Progenitor cell of endocrine pancreas (in vitro differentiated cells): ENCODE measurements around the gene FZR1. TPM values are rescaled to one million over a fixed set of nuclear protein-coding genes. Genes with fewer than 3 reads are reported as not detected.

Source experiments
- DNase-seq: peaks from one replicate; pipeline ENCODE4 v3.0.0; 2021; ENCODE audit warnings: low spot score; ENCODE audit not compliant: unreplicated experiment
- H3K27ac Mint-ChIP-seq: 2 replicates; pipeline ENCODE4 v1.8.0; 2021; ENCODE audit warnings: mild to moderate bottlenecking, moderate library complexity, mixed read lengths
- H3K27me3 Mint-ChIP-seq: 2 replicates; pipeline ENCODE4 v1.8.0; 2021; ENCODE audit warnings: mixed read lengths
- H3K36me3 Mint-ChIP-seq: 2 replicates; pipeline ENCODE4 v1.8.0; 2022; ENCODE audit warnings: mixed read lengths; ENCODE audit not compliant: insufficient read depth
- H3K4me1 Mint-ChIP-seq: 2 replicates; pipeline ENCODE4 v1.8.0; 2021; ENCODE audit warnings: low read depth, mixed read lengths
- H3K4me3 Mint-ChIP-seq: 2 replicates; pipeline ENCODE4 v1.8.0; 2021; ENCODE audit warnings: low read depth, mild to moderate bottlenecking, moderate library complexity, mixed read lengths
- H3K9me3 Mint-ChIP-seq: 2 replicates; pipeline ENCODE4 v1.8.0; 2021; ENCODE audit warnings: low read depth, mixed read lengths
- CTCF ChIP-seq: fragments of 200-600 bp; sonication (generic); IDR thresholded peaks from one replicate; pipeline ENCODE4 v1.5.0; 2021; ENCODE audit warnings: antibody characterized with exemption, mild to moderate bottlenecking; ENCODE audit not compliant: unreplicated experiment
- total RNA-seq: library from RNA; stranded (reverse); gene quantifications from 2 replicates; pipeline ENCODE4 v1.2.1, GENCODE V29; 2021

FZR1 gene
- total RNA-seq, 1 donor from 2014 or later, result 70.5 TPM

- no peak overlapping the region for H3K4me3 Mint-ChIP-seq
- no peak for DNase-seq
- no peaks in the 10 kb centered on the region for H3K27me3 Mint-ChIP-seq
- TF ChIP-seq CTCF, result no peak
- peaks cover 6% of the 10 kb centered on the region for H3K36me3 Mint-ChIP-seq
- peaks cover 1% of the 10 kb centered on the region for H3K4me1 Mint-ChIP-seq
- H3K9me3 Mint-ChIP-seq, result no peaks in the 10 kb centered on the region
- H3K27ac Mint-ChIP-seq, result no peak overlapping the region
Measured at GRCh38 chr19:3519126-3519525, 13.0 kb downstream of the FZR1 start.

GRCh38 chr19:3520166-3521103 lies 14.3 kb downstream of the FZR1 start:
- peak; percentile 11 for TF ChIP-seq CTCF
- DNase-seq, result no peak
- no peak overlapping the region for H3K4me3 Mint-ChIP-seq
- H3K4me1 Mint-ChIP-seq, result peaks cover 1% of the 10 kb centered on the region
- no peaks in the 10 kb centered on the region for H3K9me3 Mint-ChIP-seq
- peaks cover 6% of the 10 kb centered on the region for H3K36me3 Mint-ChIP-seq
- no peaks in the 10 kb centered on the region for H3K27me3 Mint-ChIP-seq
- peak overlapping the region; percentile 42 for H3K27ac Mint-ChIP-seq

- peaks cover 1% of the 10 kb centered on the region for H3K4me1 Mint-ChIP-seq
- no peaks in the 10 kb centered on the region for H3K9me3 Mint-ChIP-seq
- H3K27ac Mint-ChIP-seq, result peak overlapping the region; percentile 42
- no peaks in the 10 kb centered on the region for H3K27me3 Mint-ChIP-seq
- TF ChIP-seq CTCF, result no peak
- no peak for DNase-seq
- peaks cover 6% of the 10 kb centered on the region for H3K36me3 Mint-ChIP-seq
- no peak overlapping the region for H3K4me3 Mint-ChIP-seq
Measured at GRCh38 chr19:3521104-3521445, 15.0 kb downstream of the FZR1 start.

GRCh38 chr19:3522421-3523360 lies 16.6 kb downstream of the FZR1 start:
- Mint-ChIP-seq H3K27me3 (no peaks in the 10 kb centered on the region), H3K27ac (no peak overlapping the region), H3K36me3 (peaks cover 8% of the 10 kb centered on the region), H3K4me3 (no peak overlapping the region), H3K4me1 (peaks cover 1% of the 10 kb centered on the region), H3K9me3 (no peaks in the 10 kb centered on the region)
- DNase-seq, result no peak
- no peak for TF ChIP-seq CTCF
